ENCODE measurements around the gene TTI1. TPM values are rescaled to one million over a fixed set of nuclear protein-coding genes. Genes with fewer than 3 reads are reported as not detected.

The TTI1 gene
- total and polyA plus RNA-seq, 2 experiments from 2014 or later, result 17.8 to 56.4 TPM

GRCh38 chr20:37991908-37992307, 41.3 kb downstream of the TTI1 start (continued):
- TF ChIP-seq ZNF462 (CRISPR knock-in tag; IDR thresholded peaks at IDR 0.05) (no peak), NANOG (IDR thresholded peaks at IDR 0.05; ENCODE audit: borderline replicate concordance) (no peak), CTCF (conservative IDR thresholded peaks at IDR 0.05; ENCODE audit: low read depth in 2 of 2) (no peak), ZNF114 (CRISPR knock-in tag; IDR thresholded peaks at IDR 0.05) (no peak), ETS1 (IDR thresholded peaks at IDR 0.05) (no peak), EZH2 (IDR thresholded peaks at IDR 0.05; ENCODE audit: low read depth, unreplicated experiment) (no peak), CREB1 (CRISPR knock-in tag; IDR thresholded peaks at IDR 0.05; ENCODE audit: low read depth) (no peak)
